Inflammatory macrophage treated with lipopolysaccharide for 1 hour (primary cell): ENCODE data around the gene ABCD1.
"Not testable (repeated sequence)": the region's sequence is repeated elsewhere in the genome, so short reads cannot be mapped to it uniquely, and the experiment has no call there.

Experiments used
- DNase-seq, 2 donors: peaks; one replicate each; pipeline ENCODE4 v3.0.0-alpha.2; 2020 to 2022

ABCD1 gene

GRCh38 chrX:153736071-153736820, 11.6 kb downstream of the ABCD1 start:
- DNase-seq = no peak

- no peak for DNase-seq
These were observed 12.3 kb downstream of the ABCD1 start for GRCh38 chrX:153736871-153737441.

GRCh38 chrX:153738056-153738605, 13.5 kb downstream of the ABCD1 start:
- DNase-seq = no peak

GRCh38 chrX:153739754-153740486, 15.3 kb downstream of the ABCD1 start:
- no peak for DNase-seq

GRCh38 chrX:153740631-153741222, 16.1 kb downstream of the ABCD1 start:
- no peak for DNase-seq

GRCh38 chrX:153741446-153741845, 16.8 kb downstream of the ABCD1 start:
- DNase-seq = no peak

- not testable (repeated sequence) for DNase-seq
These were observed 17.5 kb downstream of the ABCD1 start for GRCh38 chrX:153742111-153742510.

GRCh38 chrX:153742796-153743467, 18.3 kb downstream of the ABCD1 start:
- not testable (repeated sequence) for DNase-seq

GRCh38 chrX:153743468-153744209, 19.0 kb downstream of the ABCD1 start:
- DNase-seq = not testable (repeated sequence)

GRCh38 chrX:153744210-153745066, 19.8 kb downstream of the ABCD1 start:
- DNase-seq = no peak

GRCh38 chrX:153745067-153745433, 20.4 kb downstream of the ABCD1 start:
- not testable (repeated sequence) for DNase-seq

- DNase-seq = no peak
These were observed 21.7 kb downstream of the ABCD1 start for GRCh38 chrX:153746359-153746758.

- DNase-seq = not testable (repeated sequence)
These were observed 22.3 kb downstream of the ABCD1 start for GRCh38 chrX:153746991-153747390.

- DNase-seq = not testable (repeated sequence)
These were observed 24.4 kb downstream of the ABCD1 start for GRCh38 chrX:153749017-153749416.

GRCh38 chrX:153750127-153750774, 25.6 kb downstream of the ABCD1 start:
- no peak for DNase-seq

- no peak for DNase-seq
These were observed 30.5 kb downstream of the ABCD1 start for GRCh38 chrX:153755136-153755535.

- DNase-seq = no peak
These were observed 37.2 kb downstream of the ABCD1 start for GRCh38 chrX:153761863-153762262.

GRCh38 chrX:153762626-153763173, 38.0 kb downstream of the ABCD1 start:
- DNase-seq = no peak

- DNase-seq = no peak
These were observed 38.8 kb downstream of the ABCD1 start for GRCh38 chrX:153763298-153763932.
